ENCODE measurements around the gene SPECC1L.

SPECC1L gene

DNA sequence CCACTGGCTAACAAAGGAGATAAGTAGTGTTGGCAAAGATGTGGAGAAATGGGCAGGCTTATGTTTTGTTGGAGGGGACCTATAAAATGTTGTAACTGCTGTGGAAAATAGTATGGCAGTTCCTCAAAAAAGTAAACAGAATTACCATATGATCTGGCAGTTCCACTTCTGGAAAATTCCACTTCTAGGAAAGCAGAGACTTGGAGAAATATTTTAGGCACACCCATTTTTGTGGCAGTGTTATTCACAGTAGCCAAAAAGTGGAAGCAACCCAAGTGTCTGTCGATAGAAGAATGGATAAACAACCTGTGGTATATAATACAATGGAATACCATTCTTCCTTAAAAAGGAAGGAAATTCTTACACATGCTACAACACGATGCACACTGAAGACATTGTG is 99.8 kb downstream of the SPECC1L start:
- DNase-seq: no peak
- Histone ChIP-seq H3K36me3 (ENCODE audit: control insufficient read depth in 4 of 4, insufficient read depth in 4 of 4, low read length in 3 of 4) (peaks cover 21 to 66% (median 46%) of the 10 kb centered on the region in 4 experiments), H3K27me3 (replicated peaks in 2 of 5; ENCODE audit: control insufficient read depth in 4 of 5, insufficient read depth in 5 of 5, low read length in 4 of 5) (no peaks in the 10 kb centered on the region), H3K4me3 (ENCODE audit: control insufficient read depth in 1 of 7, extremely low read depth in 1 of 7, insufficient read depth in 4 of 7, low read depth in 2 of 7, low read length in 6 of 7) (no peak overlapping the region), H3K9me3 (ENCODE audit: control extremely low read depth in 1 of 5, control insufficient read depth in 4 of 5, insufficient read depth in 2 of 5, low read depth in 1 of 5, low read length in 4 of 5) (peaks cover 0 to under 1% (median 0%) of the 10 kb centered on the region in 5 experiments), H3K4me1 (ENCODE audit: control extremely low read depth in 1 of 4, control insufficient read depth in 4 of 4, insufficient read depth in 4 of 4, low read length in 3 of 4) (no peaks in the 10 kb centered on the region), H3K27ac (ENCODE audit: insufficient read depth in 1 of 2, low read depth in 1 of 2, low read length in 2 of 2, poor library complexity in 1 of 2, severe bottlenecking in 2 of 2) (no peak overlapping the region)
- CTCF ChIA-PET: no interaction called here
- WGBS (ENCODE audit: insufficient coverage): no CpG with 5 or more reads among the region's 2 CpGs
- POLR2A ChIA-PET: no interaction called here

DNA sequence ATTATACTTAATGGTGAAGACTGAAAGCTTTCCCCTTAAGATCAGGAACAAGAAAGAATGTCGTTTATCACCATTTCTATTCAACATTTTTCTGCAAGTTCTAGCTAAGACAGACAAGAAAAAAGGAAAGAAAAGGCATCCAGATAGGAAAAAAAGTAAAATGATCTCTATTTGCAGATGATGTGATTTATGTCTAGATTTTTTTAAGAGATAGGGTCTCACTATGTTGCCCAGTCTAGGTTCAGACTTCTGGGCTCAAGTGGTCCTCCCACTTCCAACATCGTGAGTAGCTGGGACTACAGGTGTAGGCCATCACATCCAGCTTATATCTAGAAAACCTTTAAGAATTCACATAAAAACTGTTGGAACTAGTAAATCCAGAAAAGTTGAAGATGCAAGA is 105.4 kb downstream of the SPECC1L start:
- Histone ChIP-seq H3K4me3 (ENCODE audit: control insufficient read depth in 1 of 7, extremely low read depth in 1 of 7, insufficient read depth in 4 of 7, low read depth in 2 of 7, low read length in 6 of 7) (no peak overlapping the region), H3K36me3 (ENCODE audit: control insufficient read depth in 4 of 4, insufficient read depth in 4 of 4, low read length in 3 of 4) (peaks cover 10 to 36% (median 22%) of the 10 kb centered on the region in 4 experiments), H3K27ac (ENCODE audit: insufficient read depth in 1 of 2, low read depth in 1 of 2, low read length in 2 of 2, poor library complexity in 1 of 2, severe bottlenecking in 2 of 2) (no peak overlapping the region), H3K9me3 (ENCODE audit: control extremely low read depth in 1 of 5, control insufficient read depth in 4 of 5, insufficient read depth in 2 of 5, low read depth in 1 of 5, low read length in 4 of 5) (peaks cover 0 to 3% (median 0%) of the 10 kb centered on the region in 5 experiments), H3K4me1 (ENCODE audit: control extremely low read depth in 1 of 4, control insufficient read depth in 4 of 4, insufficient read depth in 4 of 4, low read length in 3 of 4) (peaks cover 2 to 20% (median 16%) of the 10 kb centered on the region in 4 experiments), H3K27me3 (replicated peaks in 2 of 5; ENCODE audit: control insufficient read depth in 4 of 5, insufficient read depth in 5 of 5, low read length in 4 of 5) (no peaks in the 10 kb centered on the region)
- ChIA-PET CTCF (no interaction called here), POLR2A (no interaction called here)
- DNase-seq: no peak
- WGBS (ENCODE audit: insufficient coverage): no CpG with 5 or more reads among the region's 2 CpGs

DNA sequence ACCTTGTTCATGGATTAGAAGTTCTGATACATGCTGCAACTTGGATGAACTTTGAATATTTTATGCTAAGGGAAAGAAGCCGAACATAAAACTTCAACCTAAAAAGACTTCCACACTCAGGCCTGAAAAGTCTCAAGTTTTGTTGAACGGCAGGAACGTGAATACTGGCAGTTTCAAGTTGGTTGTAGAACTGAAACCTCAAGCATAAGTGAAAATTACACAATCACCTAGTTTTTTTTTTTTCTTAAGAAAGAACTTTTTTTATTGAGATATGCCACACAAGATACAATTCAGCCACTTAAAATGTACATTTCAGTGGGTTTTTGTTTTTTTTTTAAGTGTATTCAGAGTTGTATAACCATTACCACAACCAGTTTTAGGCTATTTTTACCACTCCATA is 106.0 kb downstream of the SPECC1L start:
- Histone ChIP-seq H3K4me3 (ENCODE audit: control insufficient read depth in 1 of 7, extremely low read depth in 1 of 7, insufficient read depth in 4 of 7, low read depth in 2 of 7, low read length in 6 of 7) (no peak overlapping the region), H3K4me1 (ENCODE audit: control extremely low read depth in 1 of 4, control insufficient read depth in 4 of 4, insufficient read depth in 4 of 4, low read length in 3 of 4) (peaks cover 2 to 21% (median 16%) of the 10 kb centered on the region in 4 experiments), H3K27ac (ENCODE audit: insufficient read depth in 1 of 2, low read depth in 1 of 2, low read length in 2 of 2, poor library complexity in 1 of 2, severe bottlenecking in 2 of 2) (no peak overlapping the region), H3K27me3 (replicated peaks in 2 of 5; ENCODE audit: control insufficient read depth in 4 of 5, insufficient read depth in 5 of 5, low read length in 4 of 5) (no peaks in the 10 kb centered on the region), H3K36me3 (ENCODE audit: control insufficient read depth in 4 of 4, insufficient read depth in 4 of 4, low read length in 3 of 4) (peaks cover 7 to 31% (median 19%) of the 10 kb centered on the region in 4 experiments), H3K9me3 (ENCODE audit: control extremely low read depth in 1 of 5, control insufficient read depth in 4 of 5, insufficient read depth in 2 of 5, low read depth in 1 of 5, low read length in 4 of 5) (peaks cover 0 to 3% (median 0%) of the 10 kb centered on the region in 5 experiments)
- ChIA-PET CTCF (no interaction called here), POLR2A (no interaction called here)
- no peak for DNase-seq
- WGBS (ENCODE audit: insufficient coverage): no CpG with 5 or more reads among the region's 3 CpGs

DNA sequence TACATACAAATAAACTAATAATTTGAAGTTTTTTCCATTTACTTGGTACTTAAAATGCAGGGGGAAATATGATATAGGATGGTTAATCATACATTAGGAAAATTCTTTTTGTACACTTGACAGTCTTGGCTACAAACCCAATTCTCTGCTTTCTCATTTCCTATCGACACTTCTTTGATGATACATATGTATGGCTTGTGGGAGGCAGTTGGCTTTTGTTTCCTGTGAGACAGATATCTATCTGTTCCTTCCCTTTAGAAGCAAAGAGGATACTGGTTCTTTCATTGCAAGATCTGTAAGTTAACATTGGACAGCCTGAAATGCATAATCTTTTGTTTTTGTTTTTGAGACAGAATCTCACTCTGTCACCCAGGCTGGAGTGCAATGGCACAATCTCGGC is 108.9 kb downstream of the SPECC1L start:
- Histone ChIP-seq H3K36me3 (ENCODE audit: control insufficient read depth in 4 of 4, insufficient read depth in 4 of 4, low read length in 3 of 4) (peaks cover 3 to 27% (median 18%) of the 10 kb centered on the region in 4 experiments), H3K9me3 (ENCODE audit: control extremely low read depth in 1 of 5, control insufficient read depth in 4 of 5, insufficient read depth in 2 of 5, low read depth in 1 of 5, low read length in 4 of 5) (peaks cover 0 to 3% (median 0%) of the 10 kb centered on the region in 5 experiments), H3K4me1 (ENCODE audit: control extremely low read depth in 1 of 4, control insufficient read depth in 4 of 4, insufficient read depth in 4 of 4, low read length in 3 of 4) (peaks cover 2 to 21% (median 16%) of the 10 kb centered on the region in 4 experiments), H3K27ac (ENCODE audit: insufficient read depth in 1 of 2, low read depth in 1 of 2, low read length in 2 of 2, poor library complexity in 1 of 2, severe bottlenecking in 2 of 2) (peak overlapping the region in 1 of 2 experiments; percentile 65), H3K27me3 (replicated peaks in 2 of 5; ENCODE audit: control insufficient read depth in 4 of 5, insufficient read depth in 5 of 5, low read length in 4 of 5) (no peaks in the 10 kb centered on the region), H3K4me3 (ENCODE audit: control insufficient read depth in 1 of 7, extremely low read depth in 1 of 7, insufficient read depth in 4 of 7, low read depth in 2 of 7, low read length in 6 of 7) (peak overlapping the region in 2 of 7 experiments; percentile 9 to 20)
- POLR2A ChIA-PET: no interaction called here
- 0% methylated on average over 1 of the region's 2 CpGs for WGBS (ENCODE audit: insufficient coverage)
- peak; percentile 22 to 81 (median 64) for DNase-seq
- CTCF ChIA-PET: no interaction called here

DNA sequence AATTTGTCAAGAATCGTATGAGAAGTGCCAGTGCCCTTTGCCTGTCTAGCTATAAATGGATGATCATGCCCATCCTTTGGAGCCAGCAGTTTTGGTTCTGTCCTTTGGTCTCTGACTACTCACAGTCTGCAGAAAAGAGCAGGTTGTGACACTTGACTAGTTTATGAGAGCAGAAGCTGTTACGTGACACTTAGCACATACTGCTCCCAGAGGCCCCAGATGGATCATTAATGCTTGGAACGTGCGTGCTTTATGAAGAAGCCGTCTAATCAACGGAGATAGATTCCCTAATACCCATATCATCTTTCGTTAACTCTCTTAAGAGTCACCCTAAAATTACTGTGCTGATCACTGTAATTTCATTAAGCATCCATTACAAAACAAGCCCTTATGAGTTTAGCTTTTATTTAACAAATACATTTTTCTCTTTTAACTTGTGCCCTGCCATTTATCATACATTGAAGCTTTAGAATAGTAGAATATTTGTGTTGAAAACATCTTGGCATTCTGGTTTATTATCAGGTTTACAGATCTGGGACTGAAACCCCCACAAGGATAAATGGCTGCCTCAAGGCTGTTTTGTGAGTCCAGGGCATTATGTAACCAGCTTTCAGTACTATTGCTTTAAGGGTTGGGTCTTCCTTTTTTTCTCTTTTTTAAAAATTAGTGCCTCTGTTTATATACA is 109.7 kb downstream of the SPECC1L start:
- peak overlapping the region in 1 of 2 experiments; percentile 68 for H3K27ac ChIP-seq (ENCODE audit: insufficient read depth in 1 of 2, low read depth in 1 of 2, low read length in 2 of 2, poor library complexity in 1 of 2, severe bottlenecking in 2 of 2)
- H3K36me3 ChIP-seq (ENCODE audit: control insufficient read depth in 4 of 4, insufficient read depth in 4 of 4, low read length in 3 of 4): peaks cover 3 to 21% (median 14%) of the 10 kb centered on the region in 4 experiments
- 94% methylated on average over 3 of the region's 7 CpGs for WGBS (ENCODE audit: insufficient coverage)
- H3K9me3 ChIP-seq (ENCODE audit: control extremely low read depth in 1 of 5, control insufficient read depth in 4 of 5, insufficient read depth in 2 of 5, low read depth in 1 of 5, low read length in 4 of 5): peaks cover 0 to 3% (median 0%) of the 10 kb centered on the region in 5 experiments
- H3K4me1 ChIP-seq (ENCODE audit: control extremely low read depth in 1 of 4, control insufficient read depth in 4 of 4, insufficient read depth in 4 of 4, low read length in 3 of 4): peaks cover 2 to 21% (median 16%) of the 10 kb centered on the region in 4 experiments
- peak in 1 of 3 donors; percentile 27 for DNase-seq
- ChIA-PET CTCF (interaction anchor here (1.0 to 3.3 kb wide), 4 partner anchors 12 to 55 kb away, joined by 3 to 20 read pairs (median 4); no protein-coding TSS in a partner anchor), POLR2A (no interaction called here)
- H3K27me3 ChIP-seq (replicated peaks in 2 of 5; ENCODE audit: control insufficient read depth in 4 of 5, insufficient read depth in 5 of 5, low read length in 4 of 5): no peaks in the 10 kb centered on the region
- H3K4me3 ChIP-seq (ENCODE audit: control insufficient read depth in 1 of 7, extremely low read depth in 1 of 7, insufficient read depth in 4 of 7, low read depth in 2 of 7, low read length in 6 of 7): peak overlapping the region in 1 of 7 experiments; percentile 28

DNA sequence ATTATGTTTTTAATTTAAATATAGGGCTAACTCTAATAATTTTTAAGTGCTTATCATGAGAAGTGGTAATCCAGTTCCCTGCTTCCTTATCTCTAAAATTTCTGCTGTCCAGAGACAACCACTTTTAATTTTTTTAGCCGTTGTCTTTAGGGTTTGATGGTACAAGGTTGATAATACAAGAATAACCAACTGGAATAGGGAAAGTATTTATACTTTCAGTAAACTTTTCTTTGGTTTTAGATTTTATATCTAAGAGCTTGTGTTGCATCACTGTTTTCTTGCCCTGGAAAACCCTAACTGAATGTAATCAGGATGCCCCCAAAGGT is 110.2 kb downstream of the SPECC1L start:
- Histone ChIP-seq H3K9me3 (ENCODE audit: control extremely low read depth in 1 of 5, control insufficient read depth in 4 of 5, insufficient read depth in 2 of 5, low read depth in 1 of 5, low read length in 4 of 5) (no peaks in the 10 kb centered on the region), H3K36me3 (ENCODE audit: control insufficient read depth in 4 of 4, insufficient read depth in 4 of 4, low read length in 3 of 4) (peaks cover 3 to 16% (median 12%) of the 10 kb centered on the region in 4 experiments), H3K27ac (ENCODE audit: insufficient read depth in 1 of 2, low read depth in 1 of 2, low read length in 2 of 2, poor library complexity in 1 of 2, severe bottlenecking in 2 of 2) (peak overlapping the region in 1 of 2 experiments; percentile 68), H3K4me3 (ENCODE audit: control insufficient read depth in 1 of 7, extremely low read depth in 1 of 7, insufficient read depth in 4 of 7, low read depth in 2 of 7, low read length in 6 of 7) (no peak overlapping the region), H3K27me3 (replicated peaks in 2 of 5; ENCODE audit: control insufficient read depth in 4 of 5, insufficient read depth in 5 of 5, low read length in 4 of 5) (no peaks in the 10 kb centered on the region), H3K4me1 (ENCODE audit: control extremely low read depth in 1 of 4, control insufficient read depth in 4 of 4, insufficient read depth in 4 of 4, low read length in 3 of 4) (peaks cover 2 to 21% (median 16%) of the 10 kb centered on the region in 4 experiments)
- WGBS (ENCODE audit: insufficient coverage): no CpG with 5 or more reads among the region's 1 CpG
- no peak for DNase-seq
- ChIA-PET POLR2A (no interaction called here), CTCF (interaction anchor here (1.0 to 3.3 kb wide), 4 partner anchors 11 to 55 kb away, joined by 3 to 20 read pairs (median 4); no protein-coding TSS in a partner anchor)

DNA sequence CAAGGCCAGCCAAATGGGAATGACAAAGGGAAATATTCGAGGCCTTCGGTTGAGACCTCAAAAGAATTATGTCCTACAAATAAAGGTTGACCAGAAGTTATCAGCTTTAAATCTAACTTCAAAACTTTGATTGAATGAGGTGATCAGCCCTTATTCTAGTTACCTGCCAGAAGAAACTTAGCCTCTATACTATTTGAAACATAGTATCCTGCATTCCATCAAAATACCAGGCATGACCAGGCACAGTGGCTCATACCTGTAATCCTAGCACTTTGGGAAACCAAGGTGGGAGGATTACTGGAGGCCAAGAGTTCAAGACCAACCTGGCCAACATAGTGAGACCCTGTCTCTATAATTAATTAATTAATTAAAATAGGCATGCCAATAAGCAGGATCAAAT is 112.4 kb downstream of the SPECC1L start:
- Histone ChIP-seq H3K36me3 (ENCODE audit: control insufficient read depth in 4 of 4, insufficient read depth in 4 of 4, low read length in 3 of 4) (peaks cover 0 to 9% (median 1%) of the 10 kb centered on the region in 4 experiments), H3K27me3 (replicated peaks in 2 of 5; ENCODE audit: control insufficient read depth in 4 of 5, insufficient read depth in 5 of 5, low read length in 4 of 5) (no peaks in the 10 kb centered on the region), H3K9me3 (ENCODE audit: control extremely low read depth in 1 of 5, control insufficient read depth in 4 of 5, insufficient read depth in 2 of 5, low read depth in 1 of 5, low read length in 4 of 5) (no peaks in the 10 kb centered on the region), H3K4me3 (ENCODE audit: control insufficient read depth in 1 of 7, extremely low read depth in 1 of 7, insufficient read depth in 4 of 7, low read depth in 2 of 7, low read length in 6 of 7) (no peak overlapping the region), H3K4me1 (ENCODE audit: control extremely low read depth in 1 of 4, control insufficient read depth in 4 of 4, insufficient read depth in 4 of 4, low read length in 3 of 4) (peaks cover 2 to 22% (median 18%) of the 10 kb centered on the region in 4 experiments), H3K27ac (ENCODE audit: insufficient read depth in 1 of 2, low read depth in 1 of 2, low read length in 2 of 2, poor library complexity in 1 of 2, severe bottlenecking in 2 of 2) (no peak overlapping the region)
- 69% methylated on average over 2 of the region's 2 CpGs for WGBS (ENCODE audit: insufficient coverage)
- DNase-seq: no peak
- POLR2A ChIA-PET: interaction anchor here (1.2 kb wide), 1 partner anchor 19 kb away, joined by 3 read pairs; no protein-coding TSS in a partner anchor
- CTCF ChIA-PET: interaction anchor here (0.7 to 3.3 kb wide), 2 partner anchors 9 to 16 kb away, joined by 3 to 20 read pairs; no protein-coding TSS in a partner anchor
